Keratinocyte (primary cell): ENCODE data around the gene CCL1.

ENCODE experiments used
- EZH2 ChIP-seq: IDR thresholded peaks from one replicate; pipeline ENCODE4 v1.6.1; 2012; ENCODE audit warnings: inconsistent platforms, mild to moderate bottlenecking, low read length, moderate library complexity
- TF ChIP-seq, protein P1 (sequence below), 3 experiments: IDR thresholded peaks in 1 of 3; conservative IDR thresholded peaks in 1 of 3; optimal IDR thresholded peaks in 1 of 3; 2 replicates in 2 of 3; 3 replicates in 1 of 3; pipeline versions ENCODE3 to v1.5.1; 2011; ENCODE audit warnings: low read length in 3 of 3, mild to moderate bottlenecking in 3 of 3, moderate library complexity in 2 of 3, control low read depth in 1 of 3, inconsistent platforms in 1 of 3; ENCODE audit not compliant: insufficient read depth in 2 of 3; ENCODE audit errors: extremely low read depth in 1 of 3

DNA sequence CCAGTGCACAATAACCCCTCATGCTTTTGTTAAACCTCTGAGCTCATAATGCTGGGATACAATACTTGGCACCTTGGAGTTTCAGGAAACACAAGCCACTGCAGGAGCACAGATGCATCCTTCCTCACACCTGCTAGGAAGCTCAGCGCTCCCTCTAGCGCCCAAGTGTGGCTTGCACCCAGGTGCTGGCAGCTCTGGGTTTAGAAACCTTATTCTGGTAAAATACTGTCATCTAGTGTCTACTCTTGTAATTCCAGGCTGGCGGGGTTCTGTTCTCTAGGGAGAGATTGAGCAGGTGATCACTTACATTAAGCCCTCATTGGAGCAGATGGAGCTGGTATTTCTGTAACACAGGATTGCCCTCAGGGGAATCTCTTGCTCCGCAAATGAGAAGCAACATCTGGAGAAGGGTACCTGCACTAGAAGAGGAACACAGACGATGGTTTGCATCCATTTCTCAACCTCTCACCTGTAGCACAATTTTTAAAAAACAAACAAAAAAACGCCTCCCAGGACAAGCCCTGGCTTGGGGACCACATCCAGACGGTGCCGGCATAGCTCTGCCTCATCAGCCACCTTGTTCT is 1.5 kb downstream of the CCL1 start:
- TF ChIP-seq, protein P1, sequence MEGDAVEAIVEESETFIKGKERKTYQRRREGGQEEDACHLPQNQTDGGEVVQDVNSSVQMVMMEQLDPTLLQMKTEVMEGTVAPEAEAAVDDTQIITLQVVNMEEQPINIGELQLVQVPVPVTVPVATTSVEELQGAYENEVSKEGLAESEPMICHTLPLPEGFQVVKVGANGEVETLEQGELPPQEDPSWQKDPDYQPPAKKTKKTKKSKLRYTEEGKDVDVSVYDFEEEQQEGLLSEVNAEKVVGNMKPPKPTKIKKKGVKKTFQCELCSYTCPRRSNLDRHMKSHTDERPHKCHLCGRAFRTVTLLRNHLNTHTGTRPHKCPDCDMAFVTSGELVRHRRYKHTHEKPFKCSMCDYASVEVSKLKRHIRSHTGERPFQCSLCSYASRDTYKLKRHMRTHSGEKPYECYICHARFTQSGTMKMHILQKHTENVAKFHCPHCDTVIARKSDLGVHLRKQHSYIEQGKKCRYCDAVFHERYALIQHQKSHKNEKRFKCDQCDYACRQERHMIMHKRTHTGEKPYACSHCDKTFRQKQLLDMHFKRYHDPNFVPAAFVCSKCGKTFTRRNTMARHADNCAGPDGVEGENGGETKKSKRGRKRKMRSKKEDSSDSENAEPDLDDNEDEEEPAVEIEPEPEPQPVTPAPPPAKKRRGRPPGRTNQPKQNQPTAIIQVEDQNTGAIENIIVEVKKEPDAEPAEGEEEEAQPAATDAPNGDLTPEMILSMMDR (optimal IDR thresholded peaks at IDR 0.05 in 1 of 3, IDR thresholded peaks at IDR 0.05 in 1 of 3, conservative IDR thresholded peaks at IDR 0.05 in 1 of 3; ENCODE audit: extremely low read depth in 1 of 3, insufficient read depth in 2 of 3, low read length in 3 of 3): peak; percentile 95 to 100 (median 100)
- TF ChIP-seq EZH2: no peak
